A673 (cell line): Measurements from ENCODE around the gene CNIH4. TPM values are rescaled to one million over a fixed set of nuclear protein-coding genes. Genes with fewer than 3 reads are reported as not detected.

Source experiments
- BruUV-seq: library from RNA; stranded (reverse); fragments of 400-500 nt; replicated peaks from 2 replicates; lab custom pipeline; 2021; lab: Mats Ljungman, UMichigan
- CTCF ChIA-PET: fragments of 300-600 bp; sonication (Branson Sonifier 250); formaldehyde crosslinking; loops from one replicate; lab custom pipeline; 2022; ENCODE audit warnings: antibody characterized with exemption; lab: Charles Lee
- POLR2A ChIA-PET: fragments of 300-600 bp; sonication (Branson Sonifier 250); formaldehyde crosslinking; loops from one replicate; lab custom pipeline; 2022; ENCODE audit warnings: antibody characterized with exemption; ENCODE audit not compliant: low non-redundant PET; lab: Charles Lee
- DNase-seq: peaks from one replicate; pipeline ENCODE4 v3.0.0-alpha.2; 2015; ENCODE audit warnings: low spot score
- H3K27ac ChIP-seq: fragments of 200-600 bp; sonication (generic); 2 replicates; pipeline ENCODE4 v1.5.1; 2016; ENCODE audit warnings: mixed run types, low read depth, mild to moderate bottlenecking, mixed read lengths, antibody characterized with exemption, low read length; ENCODE audit not compliant: poor library complexity, severe bottlenecking
- H3K27me3 ChIP-seq: fragments of 200-600 bp; sonication (generic); replicated peaks from 2 replicates; pipeline ENCODE4 v1.6.1; 2017; ENCODE audit warnings: mixed run types, low read depth, mild to moderate bottlenecking, mixed read lengths, antibody characterized with exemption, low read length; ENCODE audit not compliant: insufficient read depth, poor library complexity
- H3K36me3 ChIP-seq: fragments of 200-600 bp; sonication (generic); 2 replicates; pipeline ENCODE4 v1.6.1; 2016; ENCODE audit warnings: mixed run types, mild to moderate bottlenecking, mixed read lengths, antibody characterized with exemption, low read length; ENCODE audit not compliant: insufficient read depth, poor library complexity, severe bottlenecking
- H3K4me1 ChIP-seq: fragments of 200-600 bp; sonication (generic); 2 replicates; pipeline ENCODE4 v1.6.1; 2017; ENCODE audit warnings: mixed run types, mild to moderate bottlenecking, mixed read lengths, antibody characterized with exemption, low read length; ENCODE audit not compliant: insufficient read depth, poor library complexity, severe bottlenecking
- H3K4me3 ChIP-seq: fragments of 200-600 bp; sonication (generic); 2 replicates; pipeline ENCODE4 v1.5.1; 2016; ENCODE audit warnings: low read depth, mixed run types, mild to moderate bottlenecking, mixed read lengths, low read length; ENCODE audit not compliant: poor library complexity, severe bottlenecking
- H3K9me3 ChIP-seq: fragments of 200-600 bp; sonication (generic); 2 replicates; pipeline ENCODE4 v1.6.1; 2016; ENCODE audit warnings: mixed run types, low read depth, mild to moderate bottlenecking, mixed read lengths, antibody characterized with exemption, low read length; ENCODE audit not compliant: poor library complexity, severe bottlenecking
- EZH2 ChIP-seq: fragments of 200-600 bp; sonication (generic); IDR thresholded peaks from 2 replicates; pipeline ENCODE4 v1.6.1; 2017; ENCODE audit warnings: borderline replicate concordance, low read depth, mild to moderate bottlenecking, mixed read lengths, antibody characterized with exemption, low read length; ENCODE audit not compliant: poor library complexity, severe bottlenecking
- intact Hi-C: fragments of 100-400 bp; cut with micrococcal nuclease; formaldehyde crosslinking; loops from one replicate; pipeline ENCODE4 v1.10.0; 2022; ENCODE audit not compliant: unreplicated experiment
- total RNA-seq: library from RNA; stranded (reverse); gene quantifications from 2 replicates; pipeline ENCODE4 v1.2.3, GENCODE V29; 2021
- TF ChIP-seq, protein P1 (sequence below): fragments of 300-800, 200-600 bp; sonication (generic); conservative IDR thresholded peaks from 2 replicates; pipeline ENCODE4 v1.5.1; 2017; ENCODE audit warnings: low read depth, mild to moderate bottlenecking, antibody characterized with exemption, low read length, moderate library complexity, mixed read lengths

CNIH4 gene
- total RNA-seq, 1 experiment from 2014 or later: 79.9 TPM

DNA sequence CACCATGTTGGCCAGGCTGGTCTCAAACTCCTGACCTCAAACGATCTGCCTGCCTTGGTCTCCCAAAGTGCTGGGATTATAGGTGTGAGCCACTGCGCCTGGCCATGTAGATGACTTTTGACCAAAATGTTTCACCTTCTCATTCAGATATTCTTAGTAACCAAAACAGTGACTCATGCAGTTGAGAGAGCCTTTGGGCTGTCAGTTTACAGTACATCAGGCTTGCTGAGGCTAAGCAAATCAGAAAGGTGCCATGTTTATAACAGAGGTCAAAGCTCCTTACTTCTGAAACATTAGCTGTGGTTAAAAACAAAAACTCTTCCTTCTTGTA lies 21.0 kb downstream of the CNIH4 start:
- no TSS peak for BruUV-seq
- no peak overlapping the region for H3K27ac ChIP-seq
- no peaks in the 10 kb centered on the region for H3K4me1 ChIP-seq
- ChIA-PET CTCF (no interaction called here), POLR2A (no interaction called here)
- H3K36me3 ChIP-seq: peaks cover 44% of the 10 kb centered on the region
- no peak overlapping the region for H3K4me3 ChIP-seq
- TF ChIP-seq EZH2: no peak
- TF ChIP-seq, protein P1, sequence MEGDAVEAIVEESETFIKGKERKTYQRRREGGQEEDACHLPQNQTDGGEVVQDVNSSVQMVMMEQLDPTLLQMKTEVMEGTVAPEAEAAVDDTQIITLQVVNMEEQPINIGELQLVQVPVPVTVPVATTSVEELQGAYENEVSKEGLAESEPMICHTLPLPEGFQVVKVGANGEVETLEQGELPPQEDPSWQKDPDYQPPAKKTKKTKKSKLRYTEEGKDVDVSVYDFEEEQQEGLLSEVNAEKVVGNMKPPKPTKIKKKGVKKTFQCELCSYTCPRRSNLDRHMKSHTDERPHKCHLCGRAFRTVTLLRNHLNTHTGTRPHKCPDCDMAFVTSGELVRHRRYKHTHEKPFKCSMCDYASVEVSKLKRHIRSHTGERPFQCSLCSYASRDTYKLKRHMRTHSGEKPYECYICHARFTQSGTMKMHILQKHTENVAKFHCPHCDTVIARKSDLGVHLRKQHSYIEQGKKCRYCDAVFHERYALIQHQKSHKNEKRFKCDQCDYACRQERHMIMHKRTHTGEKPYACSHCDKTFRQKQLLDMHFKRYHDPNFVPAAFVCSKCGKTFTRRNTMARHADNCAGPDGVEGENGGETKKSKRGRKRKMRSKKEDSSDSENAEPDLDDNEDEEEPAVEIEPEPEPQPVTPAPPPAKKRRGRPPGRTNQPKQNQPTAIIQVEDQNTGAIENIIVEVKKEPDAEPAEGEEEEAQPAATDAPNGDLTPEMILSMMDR: no peak
- DNase-seq: no peak
- no peaks in the 10 kb centered on the region for H3K27me3 ChIP-seq
- no peaks in the 10 kb centered on the region for H3K9me3 ChIP-seq
- intact Hi-C loops: no loop called here

DNA sequence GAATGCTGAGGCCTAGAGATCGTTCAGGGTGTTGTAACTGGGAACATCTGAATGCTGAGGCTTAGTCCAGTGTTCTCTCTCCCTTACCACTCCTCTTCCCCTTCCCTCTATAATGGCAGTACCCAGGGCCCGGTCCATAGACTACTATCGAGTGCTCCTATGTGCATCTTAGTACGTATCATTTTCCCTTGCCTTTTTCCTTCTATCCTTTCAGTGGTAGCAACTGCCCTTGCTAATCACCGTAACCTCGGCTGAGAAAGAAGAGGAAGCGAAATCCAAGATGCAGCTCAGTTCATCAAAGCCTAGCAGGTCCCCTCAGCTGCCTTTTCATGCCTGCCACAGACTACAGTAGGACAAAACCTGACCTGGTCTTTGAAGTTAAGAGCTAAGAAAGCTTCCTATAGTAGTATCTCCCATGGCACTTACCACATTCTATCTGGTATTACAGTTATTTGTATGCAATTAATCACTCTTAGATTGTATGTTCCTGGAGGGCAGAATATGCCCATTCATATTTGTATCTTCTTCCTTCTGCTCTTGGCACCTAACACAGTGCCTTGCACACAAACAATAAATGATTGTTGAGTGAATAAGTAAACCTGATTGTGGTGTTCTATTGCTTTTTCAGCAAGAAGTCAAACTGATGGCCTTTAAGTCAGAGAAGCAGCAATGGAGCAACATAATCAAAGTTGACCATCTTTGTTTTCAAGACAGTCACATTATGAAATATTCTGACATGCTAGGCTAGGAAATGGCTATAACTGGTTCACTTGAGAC lies 22.4 kb downstream of the CNIH4 start:
- CTCF ChIA-PET: no interaction called here
- H3K9me3 ChIP-seq: no peaks in the 10 kb centered on the region
- H3K4me3 ChIP-seq: no peak overlapping the region
- peaks cover 43% of the 10 kb centered on the region for H3K36me3 ChIP-seq
- no peak overlapping the region for H3K27ac ChIP-seq
- no TSS peak for BruUV-seq
- no peak for DNase-seq
- no peaks in the 10 kb centered on the region for H3K4me1 ChIP-seq
- intact Hi-C loops: no loop called here
- TF ChIP-seq, protein P1: no peak
- TF ChIP-seq EZH2: no peak
- POLR2A ChIA-PET: no interaction called here
- no peaks in the 10 kb centered on the region for H3K27me3 ChIP-seq

- intact Hi-C loops: no loop called here
- CTCF ChIA-PET: no interaction called here
- BruUV-seq: no TSS peak
- Histone ChIP-seq H3K4me3 (no peak overlapping the region), H3K36me3 (peaks cover 39% of the 10 kb centered on the region), H3K9me3 (no peaks in the 10 kb centered on the region), H3K27ac (no peak overlapping the region), H3K4me1 (no peaks in the 10 kb centered on the region), H3K27me3 (no peaks in the 10 kb centered on the region)
- POLR2A ChIA-PET: no interaction called here
- TF ChIP-seq EZH2: no peak
- TF ChIP-seq, protein P1: no peak
- DNase-seq: no peak
Observed at GRCh38 chr1:224380003-224380402, 23.3 kb downstream of the CNIH4 start.
